IPS-20b (cell line): ENCODE measurements around the gene GALNT16.

ENCODE experiments used
- H3K27ac ChIP-seq: one replicate; pipeline ENCODE4 v1.5.1; 2013; ENCODE audit warnings: low read length
- H3K27me3 ChIP-seq: 2 replicates; pipeline ENCODE4 v1.6.1; 2013; ENCODE audit warnings: mild to moderate bottlenecking, low read length, inconsistent platforms; ENCODE audit not compliant: insufficient read depth
- H3K36me3 ChIP-seq: 2 replicates; pipeline ENCODE4 v1.6.1; 2013; ENCODE audit warnings: low read depth, mild to moderate bottlenecking, inconsistent platforms, low read length, moderate library complexity; ENCODE audit not compliant: insufficient read depth
- H3K4me1 ChIP-seq: 2 replicates; pipeline ENCODE4 v1.6.1; 2013; ENCODE audit warnings: mild to moderate bottlenecking, control low read depth, inconsistent platforms, low read length, moderate library complexity; ENCODE audit not compliant: insufficient read depth
- H3K4me3 ChIP-seq: 2 replicates; pipeline ENCODE4 v1.5.1; 2013; ENCODE audit warnings: mild to moderate bottlenecking, low read length, inconsistent platforms
- H3K9ac ChIP-seq: 2 replicates; pipeline ENCODE4 v1.6.1; 2013; ENCODE audit warnings: low read depth, mild to moderate bottlenecking, inconsistent platforms, low read length, moderate library complexity
- H3K9me3 ChIP-seq: 2 replicates; pipeline ENCODE4 v1.6.1; 2013; ENCODE audit warnings: mild to moderate bottlenecking, low read depth, low read length, inconsistent platforms; ENCODE audit not compliant: insufficient read depth

GALNT16 gene

DNA sequence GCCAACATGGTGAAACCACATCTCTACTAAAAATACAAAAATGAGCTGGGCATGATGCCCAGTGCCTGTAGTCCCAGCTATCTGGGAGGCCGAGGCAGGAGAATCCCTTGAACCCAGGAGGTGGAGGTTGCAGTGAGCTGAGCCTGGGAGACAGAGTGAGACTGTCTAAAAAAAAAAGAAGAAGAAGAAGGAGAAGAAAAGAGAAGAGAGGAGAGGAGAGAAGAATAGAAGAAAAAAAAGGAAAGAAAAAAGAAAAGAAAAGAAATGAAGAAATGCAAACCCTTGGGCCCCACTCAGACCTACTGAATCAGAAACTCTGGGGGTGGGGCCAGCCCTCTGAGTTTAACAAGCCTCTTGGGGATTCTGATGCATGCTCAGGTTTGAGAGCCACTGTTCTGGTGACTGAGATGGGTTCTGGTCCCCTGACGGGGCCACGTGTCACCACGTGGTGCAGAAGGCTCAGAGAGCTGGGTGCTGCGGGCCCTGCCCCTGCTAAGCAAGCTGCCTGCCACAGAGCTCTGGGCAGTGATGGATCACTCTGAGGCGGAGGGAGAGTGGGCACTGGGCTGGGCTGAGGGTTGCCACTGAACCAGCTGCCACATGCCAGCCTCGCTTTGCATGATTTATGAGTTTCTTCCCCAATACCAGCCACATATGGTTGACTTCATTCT lies 100.6 kb downstream of the GALNT16 start:
- no peaks in the 10 kb centered on the region for H3K4me1 ChIP-seq
- H3K9ac ChIP-seq = no peak overlapping the region
- H3K27me3 ChIP-seq = no peaks in the 10 kb centered on the region
- H3K4me3 ChIP-seq = no peak overlapping the region
- H3K27ac ChIP-seq = no peak overlapping the region
- H3K36me3 ChIP-seq = no peaks in the 10 kb centered on the region
- no peaks in the 10 kb centered on the region for H3K9me3 ChIP-seq

DNA sequence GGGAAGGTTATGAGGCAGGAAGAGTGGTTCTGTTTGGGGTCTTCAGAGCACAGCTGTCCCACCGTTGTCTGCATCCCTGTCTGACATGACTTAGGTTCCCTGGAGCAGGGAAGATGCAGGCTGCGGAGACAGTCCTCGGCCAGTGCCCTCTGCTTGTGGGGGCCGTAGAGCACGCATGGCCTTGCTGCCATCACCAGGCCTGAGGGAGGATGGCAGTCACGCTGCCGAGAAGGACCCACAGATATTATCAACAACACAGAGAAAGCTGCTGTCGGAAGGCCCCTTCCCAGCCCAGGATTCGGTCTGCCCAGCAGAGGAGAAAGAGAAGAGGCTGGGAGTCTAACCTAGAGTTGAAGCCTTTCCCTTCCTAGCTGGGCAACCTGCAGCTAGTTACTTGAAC lies 103.1 kb downstream of the GALNT16 start:
- no peaks in the 10 kb centered on the region for H3K4me1 ChIP-seq
- no peaks in the 10 kb centered on the region for H3K27me3 ChIP-seq
- H3K9ac ChIP-seq = no peak overlapping the region
- no peak overlapping the region for H3K4me3 ChIP-seq
- H3K27ac ChIP-seq = no peak overlapping the region
- H3K9me3 ChIP-seq = no peaks in the 10 kb centered on the region
- no peaks in the 10 kb centered on the region for H3K36me3 ChIP-seq

DNA sequence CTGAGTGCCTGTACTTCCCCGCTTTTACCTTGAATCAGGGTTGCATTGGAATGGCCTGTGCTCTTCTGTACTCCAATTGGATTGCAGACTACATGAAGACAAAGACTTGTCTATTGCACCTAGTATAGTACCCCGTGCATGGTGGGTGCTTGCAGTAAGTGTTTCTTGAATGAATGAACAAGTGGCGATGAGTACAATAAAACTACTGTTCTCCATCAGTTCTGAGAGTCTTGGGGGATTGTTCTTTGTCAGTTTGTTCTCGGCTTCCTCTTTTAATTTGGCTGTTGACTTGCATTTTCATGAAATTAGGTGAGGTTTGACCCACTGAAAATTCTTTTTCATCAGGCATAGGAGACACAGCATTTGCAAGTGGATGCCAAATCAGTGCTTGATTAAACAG lies 104.0 kb downstream of the GALNT16 start:
- H3K27ac ChIP-seq = no peak overlapping the region
- no peaks in the 10 kb centered on the region for H3K9me3 ChIP-seq
- no peaks in the 10 kb centered on the region for H3K4me1 ChIP-seq
- H3K36me3 ChIP-seq = no peaks in the 10 kb centered on the region
- no peak overlapping the region for H3K4me3 ChIP-seq
- H3K9ac ChIP-seq = no peak overlapping the region
- no peaks in the 10 kb centered on the region for H3K27me3 ChIP-seq

DNA sequence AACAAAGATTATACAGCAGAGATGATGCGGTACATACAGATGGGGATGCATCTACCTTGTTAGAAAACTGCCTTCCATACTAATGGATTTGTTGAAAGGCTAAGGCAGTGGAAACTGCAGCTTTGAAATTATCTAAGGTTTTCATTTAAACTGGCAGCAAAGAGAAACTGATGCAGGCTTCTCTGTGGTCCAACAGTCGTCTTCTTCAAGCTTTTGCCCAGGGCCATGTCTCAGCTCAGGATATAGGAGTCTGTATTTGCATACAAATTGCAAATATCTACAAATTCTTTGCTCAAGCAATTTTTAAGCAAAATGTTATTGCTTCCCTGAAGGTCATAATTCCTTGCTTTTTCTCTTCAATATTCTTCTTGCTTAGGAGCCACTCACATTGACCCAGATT lies 104.4 kb downstream of the GALNT16 start:
- Histone ChIP-seq H3K9ac (no peak overlapping the region), H3K27ac (no peak overlapping the region), H3K4me3 (no peak overlapping the region), H3K9me3 (no peaks in the 10 kb centered on the region), H3K36me3 (no peaks in the 10 kb centered on the region), H3K27me3 (no peaks in the 10 kb centered on the region), H3K4me1 (no peaks in the 10 kb centered on the region)

DNA sequence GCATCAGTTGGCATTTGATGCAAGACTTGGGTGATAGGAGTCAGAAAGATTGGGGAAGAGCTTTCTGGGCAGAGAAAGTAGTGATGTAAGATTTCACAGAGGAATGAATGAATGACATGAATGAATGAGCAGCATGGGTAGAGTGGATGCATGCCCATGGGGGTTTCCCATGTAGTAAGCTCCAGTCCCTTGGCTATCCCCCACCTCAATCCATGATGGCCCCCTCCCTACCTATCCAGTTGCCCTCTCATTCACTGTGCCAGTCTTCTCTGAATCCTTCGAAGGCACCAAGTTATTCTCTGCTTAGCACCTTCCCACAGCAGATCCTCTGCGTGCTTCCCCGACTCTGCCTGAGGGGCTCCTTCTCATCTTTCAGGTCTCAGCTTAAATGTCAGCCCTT lies 106.1 kb downstream of the GALNT16 start:
- H3K9ac ChIP-seq = no peak overlapping the region
- H3K27ac ChIP-seq = no peak overlapping the region
- no peaks in the 10 kb centered on the region for H3K36me3 ChIP-seq
- no peaks in the 10 kb centered on the region for H3K9me3 ChIP-seq
- 0 out of 2 replicates have a peak, but pooled peaks cover 2% of the 10 kb centered on the region for H3K4me1 ChIP-seq
- H3K4me3 ChIP-seq = no peak overlapping the region
- H3K27me3 ChIP-seq = no peaks in the 10 kb centered on the region

DNA sequence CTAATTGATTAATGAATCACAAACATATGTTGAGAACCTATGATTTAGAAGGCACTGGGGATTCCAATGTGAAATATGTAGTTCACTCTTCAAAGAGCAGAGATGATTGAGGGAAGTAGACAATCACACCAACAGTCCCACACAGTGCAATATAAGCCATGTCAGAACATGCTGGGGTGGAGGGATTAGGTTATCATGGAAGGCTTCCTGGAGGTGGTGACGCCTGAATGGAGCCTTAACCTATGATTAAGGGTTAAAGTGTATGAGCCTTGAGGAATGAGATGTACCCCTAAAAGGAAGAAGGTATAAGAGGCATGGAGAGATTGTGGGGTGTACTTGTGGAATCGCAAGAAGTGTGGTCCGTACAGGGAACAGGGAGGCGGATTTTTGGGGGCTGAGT lies 106.8 kb downstream of the GALNT16 start:
- no peaks in the 10 kb centered on the region for H3K9me3 ChIP-seq
- H3K27ac ChIP-seq = no peak overlapping the region
- no peak overlapping the region for H3K4me3 ChIP-seq
- no peaks in the 10 kb centered on the region for H3K27me3 ChIP-seq
- no peak overlapping the region for H3K9ac ChIP-seq
- H3K4me1 ChIP-seq = 0 out of 2 replicates have a peak, but pooled peaks cover 2% of the 10 kb centered on the region
- H3K36me3 ChIP-seq = no peaks in the 10 kb centered on the region

DNA sequence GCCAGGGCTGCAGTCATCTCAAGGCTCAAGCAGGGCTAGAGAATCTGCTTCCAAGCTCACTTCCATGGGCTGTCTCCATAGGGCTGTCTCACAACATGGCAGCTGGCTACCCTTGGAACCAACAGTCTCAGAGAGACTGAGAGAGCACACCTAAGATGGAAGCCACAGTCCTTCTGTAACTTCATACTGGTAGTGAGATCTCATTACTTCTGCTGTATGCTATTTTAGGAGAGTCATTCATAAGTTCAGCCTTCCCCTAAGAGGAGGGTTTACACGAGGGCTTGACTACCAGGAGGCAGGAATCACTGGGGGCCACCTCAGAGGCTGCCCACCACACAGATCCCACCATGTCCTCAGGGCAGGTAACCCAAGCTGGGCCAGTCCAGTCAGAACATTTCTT lies 108.4 kb downstream of the GALNT16 start:
- H3K9ac ChIP-seq = no peak overlapping the region
- no peaks in the 10 kb centered on the region for H3K27me3 ChIP-seq
- H3K4me1 ChIP-seq = 0 out of 2 replicates have a peak, but pooled peaks cover 2% of the 10 kb centered on the region
- no peak overlapping the region for H3K4me3 ChIP-seq
- no peaks in the 10 kb centered on the region for H3K36me3 ChIP-seq
- H3K9me3 ChIP-seq = no peaks in the 10 kb centered on the region
- H3K27ac ChIP-seq = no peak overlapping the region

DNA sequence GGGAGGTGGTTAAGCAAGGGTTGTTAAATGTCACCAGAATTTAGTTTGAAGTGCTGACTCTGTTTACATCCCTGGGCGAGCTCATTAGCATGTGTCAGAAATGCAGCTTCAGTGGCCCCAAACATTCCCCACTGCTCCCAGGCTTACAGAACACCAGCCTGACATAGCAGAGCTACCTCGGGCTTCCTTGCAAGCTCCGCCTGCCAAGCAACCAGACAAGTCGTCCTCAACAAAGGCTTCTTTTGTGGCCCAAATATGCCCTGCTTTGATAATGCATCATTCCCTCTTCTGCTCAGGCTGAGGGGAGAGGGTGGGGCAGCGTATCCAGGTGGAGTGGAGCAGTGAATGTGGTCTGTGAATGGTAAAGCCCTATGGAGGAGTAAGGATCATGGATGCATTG lies 110.1 kb downstream of the GALNT16 start:
- Histone ChIP-seq H3K36me3 (peaks cover 10% of the 10 kb centered on the region), H3K4me3 (no peak overlapping the region), H3K9me3 (no peaks in the 10 kb centered on the region), H3K9ac (no peak overlapping the region), H3K27me3 (no peaks in the 10 kb centered on the region), H3K27ac (no peak overlapping the region), H3K4me1 (0 out of 2 replicates have a peak, but pooled peaks cover 2% of the 10 kb centered on the region)

DNA sequence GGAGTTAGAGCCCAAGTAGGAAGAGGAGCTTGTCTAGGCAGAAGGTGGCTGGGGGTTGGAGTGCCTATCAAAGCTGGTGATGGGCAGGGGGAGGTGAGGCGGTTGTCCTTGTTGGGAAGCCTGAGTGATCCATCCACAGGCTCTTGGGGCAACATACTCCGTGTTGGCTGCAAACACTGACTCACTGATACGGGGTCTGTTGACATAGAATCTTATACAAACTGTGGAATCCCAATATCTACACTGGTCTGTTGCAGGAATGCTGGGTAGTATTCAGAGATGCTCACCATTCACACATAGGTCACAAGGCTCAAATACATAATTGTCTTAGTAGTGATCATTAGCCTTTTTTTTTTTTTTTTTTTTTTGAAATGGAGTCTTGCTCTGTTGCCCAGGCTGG lies 112.2 kb downstream of the GALNT16 start:
- H3K9ac ChIP-seq = no peak overlapping the region
- no peak overlapping the region for H3K27ac ChIP-seq
- H3K36me3 ChIP-seq = peaks cover 29% of the 10 kb centered on the region
- H3K4me1 ChIP-seq = 0 out of 2 replicates have a peak, but pooled peaks cover 2% of the 10 kb centered on the region
- H3K27me3 ChIP-seq = no peaks in the 10 kb centered on the region
- no peak overlapping the region for H3K4me3 ChIP-seq
- no peaks in the 10 kb centered on the region for H3K9me3 ChIP-seq

DNA sequence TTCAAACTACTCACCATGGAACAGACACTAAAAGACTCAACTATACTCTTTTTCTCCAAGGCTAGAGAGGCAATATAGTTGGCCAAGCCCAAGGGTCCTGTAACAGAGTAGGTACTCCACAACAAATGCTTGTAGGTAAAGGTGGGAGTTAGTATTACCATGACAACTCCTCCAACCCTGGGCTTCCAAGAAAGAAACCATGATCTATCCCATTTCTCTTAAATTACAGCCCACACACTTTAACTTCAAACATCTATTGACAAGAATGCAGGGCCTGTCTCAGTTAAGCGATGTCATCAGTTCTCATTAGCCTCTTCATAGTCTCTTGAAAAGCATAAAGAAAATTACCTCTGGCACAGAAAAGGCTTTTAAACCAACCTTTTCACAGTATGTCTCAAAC lies 113.1 kb downstream of the GALNT16 start:
- Histone ChIP-seq H3K36me3 (peaks cover 36% of the 10 kb centered on the region), H3K4me3 (no peak overlapping the region), H3K9ac (no peak overlapping the region), H3K4me1 (0 out of 2 replicates have a peak, but pooled peaks cover 2% of the 10 kb centered on the region), H3K27ac (no peak overlapping the region), H3K9me3 (no peaks in the 10 kb centered on the region), H3K27me3 (no peaks in the 10 kb centered on the region)

DNA sequence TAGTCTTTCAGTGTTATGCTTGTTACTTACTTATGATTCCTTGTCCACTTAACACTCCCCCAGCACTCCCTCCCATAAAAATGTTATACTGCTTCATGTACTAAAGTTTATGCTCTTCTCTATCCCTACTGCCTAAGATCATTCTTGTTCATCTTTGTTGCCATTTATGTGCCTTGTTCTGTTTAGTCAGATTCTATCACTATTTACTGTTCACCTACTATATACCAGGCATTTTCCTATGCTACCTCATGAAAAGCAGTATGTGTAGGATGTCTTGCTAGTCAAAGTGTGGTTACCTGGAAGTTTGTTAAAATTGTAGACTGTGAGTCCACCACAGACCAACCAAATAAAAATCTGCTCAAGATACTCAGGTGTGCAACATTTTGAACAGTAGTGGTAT lies 114.3 kb downstream of the GALNT16 start:
- Histone ChIP-seq H3K36me3 (peaks cover 44% of the 10 kb centered on the region), H3K27ac (no peak overlapping the region), H3K9ac (no peak overlapping the region), H3K9me3 (no peaks in the 10 kb centered on the region), H3K4me1 (0 out of 2 replicates have a peak, but pooled peaks cover 2% of the 10 kb centered on the region), H3K27me3 (no peaks in the 10 kb centered on the region), H3K4me3 (no peak overlapping the region)

DNA sequence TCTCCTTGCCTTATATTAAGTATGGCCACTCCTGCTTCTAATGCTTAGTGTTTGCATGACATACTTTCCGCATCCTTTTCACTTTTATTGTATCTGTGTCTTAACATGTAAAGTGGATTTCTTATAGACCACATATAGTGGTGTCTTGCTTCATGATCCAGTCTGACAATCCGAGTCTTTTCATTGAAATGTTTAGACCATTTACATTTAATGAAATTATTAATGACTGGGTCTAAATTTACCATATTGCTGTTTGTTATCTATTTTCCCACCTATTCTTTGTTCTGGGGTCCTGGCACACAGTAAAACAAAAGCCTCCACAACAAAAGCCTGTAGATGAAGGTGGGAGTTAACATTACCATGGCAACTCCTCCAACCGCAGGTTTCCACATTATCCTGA lies 115.2 kb downstream of the GALNT16 start:
- Histone ChIP-seq H3K4me1 (0 out of 2 replicates have a peak, but pooled peaks cover 2% of the 10 kb centered on the region), H3K27me3 (no peaks in the 10 kb centered on the region), H3K9me3 (no peaks in the 10 kb centered on the region), H3K4me3 (no peak overlapping the region), H3K27ac (no peak overlapping the region), H3K9ac (no peak overlapping the region), H3K36me3 (peaks cover 53% of the 10 kb centered on the region)
